IPS-18c (cell line): Measurements from ENCODE around the gene PPIG.

Source experiments
- H3K4me3 ChIP-seq: 2 replicates; pipeline ENCODE4 v1.7.0; 2013; ENCODE audit warnings: low read depth, mild to moderate bottlenecking, low read length, moderate library complexity; ENCODE audit not compliant: insufficient read depth
- H3K9me3 ChIP-seq: one replicate; pipeline ENCODE4 v1.6.1; 2013; ENCODE audit warnings: mild to moderate bottlenecking, low read length, moderate library complexity; ENCODE audit not compliant: control insufficient read depth, insufficient read depth

PPIG gene

DNA sequence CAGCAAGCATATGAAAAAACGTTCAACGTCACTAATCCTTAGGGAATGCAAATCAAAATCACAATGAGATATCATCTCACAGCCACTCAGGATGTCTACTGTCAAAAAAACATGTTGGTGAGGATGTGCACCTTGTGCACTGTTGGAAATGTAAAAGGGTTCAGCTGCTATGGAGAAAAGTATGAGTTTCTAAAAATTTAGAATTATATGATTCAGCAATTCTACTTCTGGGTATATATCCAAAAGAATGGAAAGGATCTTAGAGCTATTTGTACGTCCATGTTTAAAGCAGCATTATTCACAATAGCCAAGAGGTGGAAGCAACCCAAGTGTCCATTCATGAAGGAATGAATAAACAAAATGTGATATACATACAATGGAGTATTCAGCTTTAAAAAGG is 60.0 kb downstream of the PPIG start:
- no peaks in the 10 kb centered on the region for H3K9me3 ChIP-seq
- H3K4me3 ChIP-seq: no peak overlapping the region

DNA sequence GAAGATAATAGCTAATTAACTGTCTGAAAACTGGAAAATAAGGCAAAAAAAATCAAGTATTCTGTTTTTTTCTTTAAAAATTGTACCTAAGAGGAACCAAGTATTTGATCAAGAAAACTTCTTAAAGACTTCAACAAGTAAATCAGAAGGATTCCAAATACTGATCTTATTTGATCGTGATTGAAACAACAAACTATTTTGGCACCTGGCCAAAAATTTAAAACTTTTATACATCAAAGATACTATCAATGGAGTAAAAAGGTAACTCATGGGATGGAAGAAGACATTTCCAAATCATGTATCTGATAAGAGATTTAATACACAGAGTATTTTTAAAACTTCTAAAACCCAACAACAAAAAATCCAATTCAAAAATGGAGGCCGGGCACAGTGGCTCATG is 63.3 kb downstream of the PPIG start:
- H3K9me3 ChIP-seq: no peaks in the 10 kb centered on the region
- H3K4me3 ChIP-seq: no peak overlapping the region

DNA sequence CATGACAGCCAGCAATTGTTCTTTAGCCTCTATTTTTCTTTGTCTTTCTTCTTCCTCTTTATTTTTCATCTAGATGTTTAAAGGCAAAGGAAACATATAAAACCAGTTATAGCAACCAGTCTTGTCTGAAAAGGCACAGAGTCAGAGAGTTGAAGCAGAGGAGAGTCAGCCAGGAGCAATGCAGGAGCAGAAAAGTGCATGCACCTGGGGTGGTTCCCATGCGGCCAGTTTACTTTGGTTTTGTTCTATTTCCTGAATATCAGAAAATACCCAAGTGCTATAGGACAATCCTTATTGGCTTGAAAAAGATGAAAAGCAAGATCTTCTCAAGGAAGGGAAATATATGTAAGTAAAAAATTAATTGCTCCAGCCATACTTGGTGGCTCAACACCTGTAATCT is 65.1 kb downstream of the PPIG start:
- H3K4me3 ChIP-seq: no peak overlapping the region

DNA sequence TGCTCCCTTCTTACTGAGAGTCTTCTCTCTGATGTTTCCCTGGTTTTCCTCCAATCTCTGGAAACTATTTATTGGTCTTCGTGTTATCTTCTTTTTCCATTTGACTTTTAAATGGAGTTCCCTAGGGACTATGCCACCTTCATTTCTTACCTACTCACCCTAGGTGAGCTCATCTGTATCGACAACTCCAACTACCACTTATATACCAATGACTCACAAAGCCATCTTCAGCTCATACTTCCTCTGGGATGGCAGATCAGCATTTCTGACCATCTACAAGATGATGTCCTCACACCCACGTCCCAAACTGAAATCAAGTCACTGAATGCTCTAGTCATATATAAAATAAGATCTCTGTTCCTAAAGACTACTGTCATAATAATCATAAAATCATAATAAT is 69.5 kb downstream of the PPIG start:
- no peaks in the 10 kb centered on the region for H3K9me3 ChIP-seq
- no peak overlapping the region for H3K4me3 ChIP-seq

More for the DNA sequence above, 65.1 kb downstream of the PPIG start:
- H3K9me3 ChIP-seq: no peaks in the 10 kb centered on the region

DNA sequence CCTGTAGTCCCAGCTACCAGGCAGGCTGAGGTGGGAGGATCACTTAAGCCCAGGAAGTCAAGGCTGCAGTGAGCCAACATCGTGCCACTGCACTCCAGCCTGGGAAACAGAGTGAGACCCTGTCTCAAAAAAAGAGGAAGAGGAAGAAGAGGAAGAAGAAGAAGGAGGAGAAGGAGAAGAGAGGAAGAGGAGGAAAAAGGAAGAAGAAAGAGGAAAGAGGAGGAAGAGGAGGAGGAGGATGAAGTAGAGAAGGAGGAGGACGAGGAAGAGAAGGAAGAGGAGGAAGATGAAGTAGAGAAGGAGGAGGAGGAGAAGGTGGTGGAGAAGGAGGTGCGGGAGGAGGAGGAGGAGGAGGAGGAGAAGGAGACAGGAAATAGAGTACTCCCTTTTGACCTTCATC is 72.0 kb downstream of the PPIG start:
- no peaks in the 10 kb centered on the region for H3K9me3 ChIP-seq

DNA sequence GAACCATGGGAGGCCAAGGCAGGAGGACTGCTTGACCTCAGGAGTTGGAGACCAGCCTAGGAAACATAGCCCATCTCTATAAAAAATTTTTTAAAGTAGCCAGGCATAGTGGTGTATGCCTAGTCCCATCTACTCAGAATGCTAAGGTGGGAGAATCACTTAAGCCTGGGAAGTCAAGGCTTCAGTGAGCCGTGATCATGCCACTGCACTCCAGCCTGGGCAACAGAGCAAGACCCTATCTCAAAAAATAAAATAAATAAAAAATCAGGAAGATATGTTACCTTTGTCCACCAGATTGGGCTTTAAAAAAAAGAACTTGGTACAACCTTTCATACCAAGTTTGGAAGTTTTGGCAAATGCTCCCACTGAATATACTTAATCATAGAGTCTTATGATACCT is 74.7 kb downstream of the PPIG start:
- Histone ChIP-seq H3K4me3 (no peak overlapping the region), H3K9me3 (no peaks in the 10 kb centered on the region)

More for the DNA sequence above, 72.0 kb downstream of the PPIG start:
- no peak overlapping the region for H3K4me3 ChIP-seq

DNA sequence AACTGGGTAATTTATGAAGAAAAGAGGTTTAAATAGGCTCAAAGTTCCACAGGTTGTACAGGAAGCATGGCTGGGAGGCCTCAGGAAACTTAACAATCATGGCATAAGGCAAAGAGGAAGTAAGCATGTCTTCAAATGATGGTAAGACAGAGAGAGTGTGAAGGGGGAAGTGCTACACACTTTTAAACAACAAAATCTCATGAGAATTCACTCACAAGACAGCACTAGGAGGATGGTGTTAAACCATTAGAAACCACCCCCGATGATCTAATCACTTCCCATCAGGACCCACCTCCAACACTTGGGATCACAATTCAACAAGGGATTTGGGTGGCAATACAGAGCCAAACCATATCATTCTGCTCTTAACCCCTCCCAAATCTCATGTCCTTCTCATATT is 75.2 kb downstream of the PPIG start:
- no peak overlapping the region for H3K4me3 ChIP-seq
- H3K9me3 ChIP-seq: no peaks in the 10 kb centered on the region

DNA sequence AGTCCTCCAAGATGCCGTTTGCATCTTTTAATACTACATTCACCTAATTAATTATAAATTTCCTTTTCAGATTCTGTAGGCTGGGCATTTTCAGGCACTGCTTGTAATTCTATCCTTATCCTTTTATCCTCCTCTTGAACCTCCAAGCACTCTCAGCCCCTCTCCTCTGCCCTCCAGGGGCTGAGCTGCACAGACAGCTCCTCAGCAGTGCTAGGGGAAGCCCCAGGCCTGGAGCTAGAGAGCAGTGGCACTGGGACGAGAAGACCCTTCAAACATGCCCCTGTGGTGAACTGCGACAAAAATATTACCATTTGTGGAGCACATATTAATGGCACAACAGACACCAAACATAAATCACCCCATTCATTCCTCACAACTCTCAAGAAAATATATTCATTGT is 77.1 kb downstream of the PPIG start:
- no peak overlapping the region for H3K4me3 ChIP-seq
- no peaks in the 10 kb centered on the region for H3K9me3 ChIP-seq

DNA sequence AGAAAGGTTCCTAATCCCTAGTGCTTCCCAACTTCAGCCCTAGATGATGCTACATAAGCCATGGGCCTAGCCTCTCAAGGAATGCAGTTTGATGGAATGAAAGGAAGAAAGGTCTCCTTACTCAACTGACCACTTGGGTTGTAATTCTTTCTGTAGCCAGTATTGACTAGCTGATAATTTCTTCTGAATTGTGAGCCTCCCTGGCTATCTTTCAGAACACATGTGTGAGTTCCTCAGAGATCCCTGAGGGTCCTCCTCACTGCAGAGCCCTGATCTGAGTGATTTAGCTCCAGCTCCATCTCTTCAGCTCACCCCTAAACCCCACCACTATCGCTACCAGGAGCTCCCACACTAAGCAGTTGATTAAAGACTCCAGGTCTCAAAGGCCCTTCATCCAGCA is 78.6 kb downstream of the PPIG start:
- H3K4me3 ChIP-seq: no peak overlapping the region
- no peaks in the 10 kb centered on the region for H3K9me3 ChIP-seq

DNA sequence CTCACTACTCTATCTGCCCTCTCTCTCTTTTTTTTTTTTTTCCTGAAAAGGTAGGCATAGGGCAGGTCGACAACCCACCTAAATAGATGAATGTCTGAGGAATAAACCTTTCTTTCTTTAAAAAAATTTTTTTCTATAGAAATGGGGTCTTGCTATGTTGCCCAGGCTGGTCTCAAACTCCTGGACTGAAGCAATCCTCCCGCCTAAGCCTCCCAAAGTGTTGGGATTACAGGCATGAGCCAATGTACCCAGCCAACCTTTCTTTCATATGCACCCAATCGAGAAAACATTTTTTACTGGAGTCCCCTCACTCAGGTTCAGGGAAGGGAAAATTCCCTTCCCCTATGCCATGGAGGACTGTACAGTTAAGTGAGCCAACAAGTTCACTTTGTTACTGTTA is 79.1 kb downstream of the PPIG start:
- no peaks in the 10 kb centered on the region for H3K9me3 ChIP-seq
- H3K4me3 ChIP-seq: no peak overlapping the region

DNA sequence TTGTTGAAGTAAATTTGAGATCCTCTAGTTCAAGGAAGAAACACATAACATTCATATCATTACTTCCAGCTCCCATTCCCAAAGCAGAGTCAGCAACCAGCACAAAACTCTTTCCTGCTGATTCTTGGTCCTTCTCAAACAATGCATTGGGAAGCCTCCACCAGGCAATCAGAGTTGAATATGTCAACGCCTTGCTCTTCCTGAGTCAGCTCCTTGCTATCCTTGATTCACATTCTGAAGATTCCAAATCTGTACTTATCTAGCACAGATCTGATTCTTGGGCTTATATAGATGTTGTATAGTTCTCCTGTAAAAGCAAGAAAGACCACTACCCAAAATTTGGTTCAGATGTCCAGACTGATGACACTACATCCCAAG is 80.4 kb downstream of the PPIG start:
- no peak overlapping the region for H3K4me3 ChIP-seq
- no peaks in the 10 kb centered on the region for H3K9me3 ChIP-seq

DNA sequence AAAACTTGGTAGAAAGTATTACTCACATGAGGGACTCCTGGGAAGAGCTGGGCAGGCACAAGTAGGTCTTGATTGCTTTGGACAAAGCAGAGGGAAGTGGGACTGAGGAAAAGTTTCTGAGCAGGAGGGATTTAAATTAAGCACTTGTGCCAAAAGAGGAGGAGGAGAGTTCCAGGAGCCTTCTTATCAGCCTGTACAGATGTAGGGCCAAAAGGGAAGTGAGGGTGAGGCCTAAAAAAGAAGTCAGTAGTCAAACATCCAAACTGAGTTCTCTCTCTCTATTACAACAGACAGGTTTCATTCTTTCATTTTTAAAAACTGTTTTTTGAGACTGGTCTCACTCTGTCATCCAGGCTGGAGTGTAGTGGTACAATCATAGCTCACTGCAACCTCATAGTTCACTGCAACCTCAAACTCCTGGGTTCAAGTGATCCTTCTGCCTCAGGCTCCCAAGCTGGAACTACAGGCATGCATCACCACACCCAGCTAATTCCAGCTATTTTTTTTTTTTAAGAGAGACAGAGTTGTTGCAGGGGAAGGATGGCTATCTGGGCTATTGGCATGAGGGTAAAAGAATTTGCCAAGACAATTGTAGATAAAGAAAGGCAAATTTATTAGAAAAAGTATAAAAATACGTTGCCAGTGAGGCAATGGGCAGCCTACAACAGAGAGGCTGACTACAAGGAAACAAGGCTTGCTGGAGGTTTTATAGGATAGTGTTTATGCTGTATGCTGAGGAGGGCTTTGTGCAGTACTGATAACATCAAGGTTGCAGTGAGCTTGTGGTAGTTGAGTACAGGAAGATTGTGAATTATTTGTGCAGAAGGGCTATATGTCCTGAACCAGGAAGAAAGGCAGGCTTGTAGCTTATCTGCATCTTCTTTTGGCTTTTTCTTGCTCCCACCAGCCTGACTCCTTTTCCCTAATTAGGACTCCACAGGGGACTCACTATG is 81.1 kb downstream of the PPIG start:
- Histone ChIP-seq H3K9me3 (no peaks in the 10 kb centered on the region), H3K4me3 (no peak overlapping the region)

DNA sequence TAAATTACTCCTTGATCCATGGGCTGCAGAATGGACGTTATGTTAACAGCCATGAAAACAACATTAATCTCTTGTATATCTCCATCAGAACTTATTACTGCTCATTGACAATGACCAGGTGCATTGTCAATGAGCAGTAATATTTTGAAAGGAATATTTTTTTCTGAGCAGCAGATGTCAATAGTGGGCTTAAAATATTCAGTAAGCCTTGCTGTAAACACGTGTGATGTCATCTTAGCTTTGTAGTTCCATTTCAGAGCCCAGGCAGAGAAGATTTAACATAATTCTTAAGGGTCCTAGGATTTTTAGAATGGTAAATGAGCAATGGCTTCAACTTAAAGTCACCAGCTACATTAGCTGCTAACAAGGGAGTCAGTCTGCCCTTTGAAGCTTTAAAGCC is 83.4 kb downstream of the PPIG start:
- Histone ChIP-seq H3K4me3 (no peak overlapping the region), H3K9me3 (no peaks in the 10 kb centered on the region)

DNA sequence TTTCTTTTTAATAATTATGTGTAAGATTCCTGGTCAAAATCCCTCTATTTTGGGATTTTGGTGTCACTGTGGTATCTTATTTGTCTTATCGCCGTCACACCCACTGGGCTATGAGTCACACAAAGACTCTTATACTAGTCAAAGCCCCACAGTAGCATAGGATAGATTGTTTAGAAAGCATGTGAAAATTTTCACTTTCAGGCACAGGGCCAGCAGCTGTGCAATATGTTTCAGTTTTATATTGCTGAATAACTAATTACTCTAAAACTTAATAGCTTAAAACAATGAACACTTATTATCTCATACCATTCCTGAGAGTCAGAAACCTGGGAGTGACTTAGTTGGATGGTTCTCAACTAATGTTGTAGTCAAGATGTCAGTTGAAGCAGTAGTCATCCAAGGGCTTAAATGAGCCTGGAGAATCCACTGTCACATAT is 86.1 kb downstream of the PPIG start:
- H3K9me3 ChIP-seq: no peaks in the 10 kb centered on the region
- H3K4me3 ChIP-seq: no peak overlapping the region

DNA sequence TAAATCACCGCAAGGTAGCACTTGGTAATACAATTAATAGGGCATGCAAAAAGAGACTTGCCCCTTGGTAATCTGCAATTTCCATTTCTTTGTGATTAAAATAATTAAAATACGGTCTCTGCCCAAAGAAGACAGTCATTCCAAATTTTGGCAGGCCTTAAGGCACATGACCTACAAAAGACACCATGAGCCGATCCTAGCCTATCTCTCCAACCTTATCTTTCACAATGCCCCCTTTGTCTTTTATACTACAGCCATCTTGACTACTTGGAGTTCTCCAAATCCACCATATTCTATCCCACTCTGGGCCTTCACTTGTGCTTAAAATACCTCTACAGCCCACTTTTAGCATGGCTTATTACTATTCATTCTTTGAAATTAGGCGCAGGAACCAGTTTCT is 86.8 kb downstream of the PPIG start:
- Histone ChIP-seq H3K4me3 (no peak overlapping the region), H3K9me3 (no peaks in the 10 kb centered on the region)

DNA sequence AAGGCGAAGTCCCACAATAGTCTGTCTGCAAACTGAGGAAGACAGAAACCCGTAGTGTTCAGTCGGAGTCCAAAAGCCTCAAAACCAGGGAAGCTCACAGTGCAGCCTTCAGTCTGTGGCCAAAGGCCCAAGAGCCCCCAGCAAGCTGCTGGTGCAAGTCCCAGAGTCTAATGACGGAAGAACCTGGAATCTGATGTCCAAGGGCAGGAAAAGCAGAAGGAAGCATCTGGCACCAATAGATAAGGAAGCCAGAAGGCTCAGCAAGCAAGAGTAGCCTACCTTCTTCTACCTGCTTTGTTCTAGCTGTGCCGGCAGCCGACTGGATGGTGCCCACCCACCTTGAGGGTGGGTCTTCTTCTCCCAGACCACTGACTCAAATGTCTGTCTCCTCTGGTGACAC is 88.3 kb downstream of the PPIG start:
- Histone ChIP-seq H3K9me3 (no peaks in the 10 kb centered on the region), H3K4me3 (no peak overlapping the region)

DNA sequence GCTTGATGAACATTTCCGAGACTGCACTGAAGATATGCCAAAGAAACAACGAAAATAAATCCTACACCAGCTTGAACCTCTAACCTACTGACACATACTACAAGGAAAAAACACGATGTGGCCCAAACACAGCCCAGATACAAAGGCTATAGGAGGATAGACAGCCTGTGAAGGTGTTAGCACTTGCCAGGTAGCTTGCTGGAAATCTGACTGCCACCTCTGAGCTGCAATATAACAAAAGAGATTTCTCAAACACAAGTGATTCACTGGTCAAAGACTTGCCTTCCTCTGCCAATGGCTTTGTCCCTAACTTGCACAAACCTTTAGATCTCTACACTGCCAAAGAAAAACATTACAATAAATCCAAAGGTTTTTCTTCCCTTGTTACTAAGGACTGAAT is 89.0 kb downstream of the PPIG start:
- H3K4me3 ChIP-seq: no peak overlapping the region
- no peaks in the 10 kb centered on the region for H3K9me3 ChIP-seq

DNA sequence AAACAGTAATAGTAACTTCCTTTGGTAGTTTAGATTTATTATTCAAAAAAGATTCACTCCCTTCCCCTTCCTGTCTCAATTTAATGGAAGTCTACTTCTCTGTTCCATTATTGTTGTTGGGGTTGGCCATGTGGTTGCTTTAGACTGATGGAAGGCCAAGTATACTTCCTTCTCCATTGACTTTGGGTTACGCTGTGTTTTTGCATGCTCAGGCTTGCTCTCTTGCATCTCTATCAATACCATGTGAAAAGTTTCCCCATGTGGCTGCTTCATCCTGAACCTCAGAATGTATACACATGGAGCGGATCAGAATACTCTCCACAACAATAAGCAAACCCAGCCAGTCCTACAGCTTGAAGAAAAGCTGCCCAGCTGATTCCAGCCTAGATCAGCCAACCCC is 89.8 kb downstream of the PPIG start:
- no peak overlapping the region for H3K4me3 ChIP-seq

DNA sequence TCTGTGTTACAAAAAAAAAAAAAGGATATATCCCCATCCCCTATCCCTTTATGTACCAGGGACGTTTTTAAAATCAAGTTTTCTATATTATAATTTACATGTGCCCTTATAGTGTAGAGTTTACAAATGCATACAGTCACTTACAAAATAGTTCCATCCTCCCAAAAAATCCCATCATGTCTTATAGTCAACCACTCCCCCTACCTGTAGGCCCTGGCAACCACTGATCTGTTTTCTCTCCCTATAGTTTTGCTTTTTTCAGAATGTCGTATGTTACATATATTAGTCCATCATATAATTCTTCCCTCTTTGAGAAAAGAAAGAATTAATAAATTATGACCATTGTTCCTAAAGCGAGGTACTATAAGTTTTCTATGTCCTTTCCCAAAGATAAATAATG is 92.2 kb downstream of the PPIG start:
- Histone ChIP-seq H3K4me3 (no peak overlapping the region), H3K9me3 (no peaks in the 10 kb centered on the region)

More for the DNA sequence above, 89.8 kb downstream of the PPIG start:
- H3K9me3 ChIP-seq: no peaks in the 10 kb centered on the region
